WTC11 (cell line): Measurements from ENCODE around the gene ALCAM. TPM values are rescaled to one million over a fixed set of nuclear protein-coding genes. Genes with fewer than 3 reads are reported as not detected.
A peak's percentile ranks its signal among the peaks of the same experiment; 100 is the strongest.

Experiments used
- ATAC-seq: fragments of 200-7000 bp; cut with Tn5 transposase; 2 replicates; pipeline ENCODE4 v1.10.0; 2021; ENCODE audit warnings: mild to moderate bottlenecking, moderate library complexity
- CTCF ChIA-PET: fragments of 300-600 bp; sonication (Branson Sonifier 250); formaldehyde crosslinking; loops from one replicate; lab custom pipeline; 2021; ENCODE audit warnings: antibody characterized with exemption; lab: Charles Lee
- POLR2A ChIA-PET: fragments of 350-600 bp; sonication (Branson Sonifier 250); formaldehyde crosslinking; loops from one replicate; lab custom pipeline; 2021; ENCODE audit warnings: antibody characterized with exemption; lab: Charles Lee
- DNase-seq: peaks from one replicate; pipeline ENCODE4 v3.0.0; 2021; ENCODE audit warnings: low spot score
- H3K27ac Mint-ChIP-seq: 2 replicates; pipeline ENCODE4 v1.8.0; 2021; ENCODE audit warnings: mixed read lengths
- H3K27me3 Mint-ChIP-seq: 2 replicates; pipeline ENCODE4 v1.8.0; 2021; ENCODE audit warnings: low read depth, mild to moderate bottlenecking, moderate library complexity, mixed read lengths
- H3K36me3 Mint-ChIP-seq: 2 replicates; pipeline ENCODE4 v1.8.0; 2021; ENCODE audit warnings: mixed read lengths
- H3K4me1 Mint-ChIP-seq: 2 replicates; pipeline ENCODE4 v1.8.0; 2022; ENCODE audit warnings: mixed read lengths
- H3K4me3 Mint-ChIP-seq: 2 replicates; pipeline ENCODE4 v1.8.0; 2021; ENCODE audit warnings: mild to moderate bottlenecking, moderate library complexity, mixed read lengths
- H3K9me3 Mint-ChIP-seq: 2 replicates; pipeline ENCODE4 v1.8.0; 2021; ENCODE audit warnings: mixed read lengths
- ARID4B ChIP-seq: sonication (generic); formaldehyde crosslinking; IDR thresholded peaks from 2 replicates; pipeline ENCODE4 v1.8.0; 2023; ENCODE audit warnings: missing genetic modification reagents, mild to moderate bottlenecking, borderline replicate concordance
- HMGXB4 ChIP-seq: sonication (generic); formaldehyde crosslinking; IDR thresholded peaks from 2 replicates; pipeline ENCODE4 v1.8.1; 2023; ENCODE audit warnings: mild to moderate bottlenecking, moderate library complexity, missing genetic modification reagents
- KAT7 ChIP-seq: sonication (generic); formaldehyde crosslinking; IDR thresholded peaks from 2 replicates; pipeline ENCODE4 v1.8.1; 2023; ENCODE audit warnings: missing genetic modification reagents, mild to moderate bottlenecking, borderline replicate concordance
- MLX ChIP-seq: sonication (generic); formaldehyde crosslinking; IDR thresholded peaks from 2 replicates; pipeline ENCODE4 v1.8.1; 2023; ENCODE audit warnings: mild to moderate bottlenecking, missing genetic modification reagents, moderate library complexity
- MYBL2 ChIP-seq: sonication (generic); formaldehyde crosslinking; IDR thresholded peaks from 2 replicates; pipeline ENCODE4 v1.8.1; 2023; ENCODE audit warnings: mild to moderate bottlenecking, moderate library complexity, missing genetic modification reagents
- PRRX2 ChIP-seq: fragments of 250-450 bp; sonication (Bioruptor Pico); IDR thresholded peaks from 2 replicates; pipeline ENCODE4 v1.8.0; 2021; ENCODE audit warnings: mild to moderate bottlenecking
- ZNF281 ChIP-seq: sonication (generic); formaldehyde crosslinking; IDR thresholded peaks from 2 replicates; pipeline ENCODE4 v1.8.0; 2023; ENCODE audit warnings: mild to moderate bottlenecking, missing genetic modification reagents
- ZNF423 ChIP-seq: fragments of 250-450 bp; sonication (Bioruptor Pico); IDR thresholded peaks from 2 replicates; pipeline ENCODE4 v2.1.2; 2022; ENCODE audit warnings: mild to moderate bottlenecking, moderate library complexity
- total RNA-seq: library from RNA; stranded (reverse); gene quantifications from 3 replicates; pipeline ENCODE4 v1.2.3, GENCODE V29; 2021

The ALCAM gene
- total RNA-seq, 1 experiment from 2014 or later, result 30.7 TPM

GRCh38 chr3:105369500-105370371 is 3.0 kb downstream of the ALCAM start:
- POLR2A ChIA-PET, result no interaction called here
- Mint-ChIP-seq H3K4me1 (peaks cover 29% of the 10 kb centered on the region), H3K27me3 (peaks cover 22% of the 10 kb centered on the region), H3K27ac (peak overlapping the region; percentile 51), H3K4me3 (peak overlapping the region; percentile 81), H3K9me3 (no peaks in the 10 kb centered on the region), H3K36me3 (no peaks in the 10 kb centered on the region)
- peak; percentile 39 for DNase-seq
- no peak for TF ChIP-seq MYBL2 (CRISPR knock-in tag)
- 0 out of 2 replicates have a peak, but pooled peaks have one; percentile 4 for TF ChIP-seq HMGXB4 (CRISPR knock-in tag)
- ATAC-seq, result peak; percentile 3; the same call in 1 of the 2 replicates
- CTCF ChIA-PET, result interaction anchor here (1.1 to 1.6 kb wide), 3 partner anchors 149 to 773 kb away, joined by 3 to 4 read pairs (median 3); no protein-coding TSS in a partner anchor

DNA sequence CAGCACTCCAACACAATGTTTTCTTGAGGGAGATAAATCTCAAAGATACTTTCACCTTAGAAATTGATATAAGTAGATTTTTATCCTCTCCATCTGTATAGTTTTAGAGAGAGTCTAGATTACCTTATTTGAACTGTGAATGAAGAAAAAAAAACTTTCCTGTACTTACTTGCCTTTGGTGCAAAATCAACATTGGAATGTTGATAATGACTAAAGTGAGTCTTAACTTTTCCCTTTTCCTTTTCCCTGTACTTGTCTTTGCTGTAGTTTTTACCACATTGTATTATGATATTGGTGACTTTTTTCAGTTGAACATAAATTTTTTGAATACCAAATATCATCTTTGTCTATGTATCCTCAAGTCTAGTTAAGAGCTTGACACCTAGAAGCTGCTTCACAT is 6.7 kb downstream of the ALCAM start:
- Mint-ChIP-seq H3K36me3 (no peaks in the 10 kb centered on the region), H3K27me3 (peaks cover 16% of the 10 kb centered on the region), H3K4me3 (no peak overlapping the region), H3K9me3 (no peaks in the 10 kb centered on the region), H3K27ac (no peak overlapping the region), H3K4me1 (peaks cover 24% of the 10 kb centered on the region)
- ATAC-seq (no peak), DNase-seq (no peak)
- ChIA-PET CTCF (no interaction called here), POLR2A (no interaction called here)
- no peak for TF ChIP-seq ZNF281 (CRISPR knock-in tag)

GRCh38 chr3:105375750-105376511 is 9.2 kb downstream of the ALCAM start:
- ChIA-PET CTCF (no interaction called here), POLR2A (no interaction called here)
- Mint-ChIP-seq H3K27ac (peak overlapping the region; percentile 11; the same call in 1 of the 2 replicates), H3K9me3 (no peaks in the 10 kb centered on the region), H3K27me3 (no peaks in the 10 kb centered on the region)
- ATAC-seq, result no peak
- DNase-seq, result no peak
- TF ChIP-seq PRRX2 (no peak), ZNF423 (no peak), ARID4B (CRISPR knock-in tag) (no peak), MLX (CRISPR knock-in tag) (no peak), KAT7 (CRISPR knock-in tag) (no peak)
- TF ChIP-seq, all 79 proteins: peak for 0
- H3K36me3 Mint-ChIP-seq, result no peaks in the 10 kb centered on the region
- H3K4me1 Mint-ChIP-seq, result peaks cover 15% of the 10 kb centered on the region
- H3K4me3 Mint-ChIP-seq, result no peak overlapping the region
